Measurements from ENCODE around the gene ANGPTL3. TPM values are rescaled to one million over a fixed set of nuclear protein-coding genes. Genes with fewer than 3 reads are reported as not detected.

The ANGPTL3 gene
- total RNA-seq, 4 donors from 2014 or later, result 0.33 to 0.71 TPM; not detected in 2

GRCh38 chr1:62573675-62574074 lies 23.6 kb upstream of the ANGPTL3 start:
- intact Hi-C loops (cut with DNase I; ENCODE audit: low total_unique reads), result no loop called here
- in situ Hi-C loops (cut with MboI; ENCODE audit: low sequenced_read_pairs in 4 of 4), result no loop called here
- no peak overlapping the region for H3K4me3 ChIP-seq
- no peak overlapping the region for H3K27ac ChIP-seq
- no peaks in the 10 kb centered on the region for H3K4me1 ChIP-seq
- no peak for DNase-seq
- TF ChIP-seq POLR2A (IDR thresholded peaks at IDR 0.05) (no peak), CTCF (IDR thresholded peaks at IDR 0.05 in 4 of 5, conservative IDR thresholded peaks at IDR 0.05 in 1 of 5) (no peak)
- H3K36me3 ChIP-seq, result peaks cover 0 to 7% of the 10 kb centered on the region in 2 donors
- H3K9me3 ChIP-seq, result no peaks in the 10 kb centered on the region
- no peak for ATAC-seq
- H3K27me3 ChIP-seq, result no peaks in the 10 kb centered on the region

GRCh38 chr1:62585469-62586155 lies 11.7 kb upstream of the ANGPTL3 start:
- in situ Hi-C loops (cut with MboI; ENCODE audit: low sequenced_read_pairs in 4 of 4) (no loop called here), intact Hi-C loops (cut with DNase I; ENCODE audit: low total_unique reads) (no loop called here)
- Histone ChIP-seq H3K36me3 (no peaks in the 10 kb centered on the region), H3K4me3 (no peak overlapping the region), H3K27ac (no peak overlapping the region), H3K4me1 (no peaks in the 10 kb centered on the region), H3K27me3 (no peaks in the 10 kb centered on the region), H3K9me3 (no peaks in the 10 kb centered on the region)
- no peak for ATAC-seq
- TF ChIP-seq CTCF (IDR thresholded peaks at IDR 0.05 in 4 of 5, conservative IDR thresholded peaks at IDR 0.05 in 1 of 5), result no peak
- TF ChIP-seq POLR2A (IDR thresholded peaks at IDR 0.05), result no peak
- no peak for DNase-seq

- no peaks in the 10 kb centered on the region for H3K9me3 ChIP-seq
- no peak overlapping the region for H3K4me3 ChIP-seq
- H3K27ac ChIP-seq, result no peak overlapping the region
- intact Hi-C loops (cut with DNase I; ENCODE audit: low total_unique reads), result no loop called here
- no peak for TF ChIP-seq POLR2A (IDR thresholded peaks at IDR 0.05)
- in situ Hi-C loops (cut with MboI; ENCODE audit: low sequenced_read_pairs in 4 of 4), result no loop called here
- H3K36me3 ChIP-seq, result no peaks in the 10 kb centered on the region
- ATAC-seq (no peak), DNase-seq (no peak)
- no peaks in the 10 kb centered on the region for H3K4me1 ChIP-seq
- H3K27me3 ChIP-seq, result no peaks in the 10 kb centered on the region
These were observed 9.3 kb upstream of the ANGPTL3 start for GRCh38 chr1:62588000-62588399.

- no peak for ATAC-seq
- Histone ChIP-seq H3K9me3 (no peaks in the 10 kb centered on the region), H3K36me3 (no peaks in the 10 kb centered on the region), H3K4me1 (no peaks in the 10 kb centered on the region), H3K4me3 (no peak overlapping the region), H3K27ac (no peak overlapping the region), H3K27me3 (no peaks in the 10 kb centered on the region)
- DNase-seq, result no peak
- TF ChIP-seq CTCF (IDR thresholded peaks at IDR 0.05 in 4 of 5, conservative IDR thresholded peaks at IDR 0.05 in 1 of 5) (no peak), POLR2A (IDR thresholded peaks at IDR 0.05) (no peak)
- in situ Hi-C loops (cut with MboI; ENCODE audit: low sequenced_read_pairs in 4 of 4) (no loop called here), intact Hi-C loops (cut with DNase I; ENCODE audit: low total_unique reads) (no loop called here)
These were observed 8.0 kb upstream of the ANGPTL3 start for GRCh38 chr1:62589321-62589720.

- Histone ChIP-seq H3K9me3 (no peaks in the 10 kb centered on the region), H3K36me3 (no peaks in the 10 kb centered on the region), H3K4me1 (no peaks in the 10 kb centered on the region), H3K27ac (no peak overlapping the region), H3K27me3 (no peaks in the 10 kb centered on the region), H3K4me3 (no peak overlapping the region)
- in situ Hi-C loops (cut with MboI; ENCODE audit: low sequenced_read_pairs in 4 of 4) (no loop called here), intact Hi-C loops (cut with DNase I; ENCODE audit: low total_unique reads) (no loop called here)
- TF ChIP-seq CTCF (IDR thresholded peaks at IDR 0.05 in 4 of 5, conservative IDR thresholded peaks at IDR 0.05 in 1 of 5), result no peak
- TF ChIP-seq POLR2A (IDR thresholded peaks at IDR 0.05), result no peak
- ATAC-seq (no peak), DNase-seq (no peak)
These were observed 6.9 kb upstream of the ANGPTL3 start for GRCh38 chr1:62590255-62590969.

Measured in gastrocnemius medialis (tissue), 4 donors.